HFFc6 (cell line): Measurements from ENCODE around the gene ERAL1. TPM values are rescaled to one million over a fixed set of nuclear protein-coding genes. Genes with fewer than 3 reads are reported as not detected.

Experiments
- DNase-seq: peaks from one replicate; pipeline ENCODE4 v3.0.0-alpha.2; 2018
- H3K27ac Mint-ChIP-seq: 2 replicates; pipeline ENCODE4 v1.8.0; 2020; ENCODE audit warnings: mild to moderate bottlenecking, mixed read lengths
- H3K27me3 Mint-ChIP-seq: 2 replicates; pipeline ENCODE4 v1.8.0; 2021; ENCODE audit warnings: mild to moderate bottlenecking, moderate library complexity, mixed read lengths; ENCODE audit not compliant: insufficient read depth
- H3K36me3 Mint-ChIP-seq: 2 replicates; pipeline ENCODE4 v1.8.0; 2021; ENCODE audit warnings: low read depth, mixed read lengths
- H3K4me1 Mint-ChIP-seq: 2 replicates; pipeline ENCODE4 v1.8.0; 2020; ENCODE audit warnings: low read depth, mixed read lengths
- H3K4me3 Mint-ChIP-seq: 2 replicates; pipeline ENCODE4 v1.8.0; 2020; ENCODE audit warnings: mild to moderate bottlenecking, moderate library complexity, mixed read lengths
- H3K9me3 Mint-ChIP-seq: 2 replicates; pipeline ENCODE4 v1.8.0; 2020; ENCODE audit warnings: mild to moderate bottlenecking, mixed read lengths
- total RNA-seq, 6 experiments: library from RNA; stranded (reverse); fragmentation: NEBNext Ultra II Directional; extraction: Animal tissue kit (Norgen Biotek cat#: 25700); gene quantifications; 2 replicates in 1 of 6; 3 replicates in 5 of 6; pipeline ENCODE4 v1.2.3, GENCODE V29; 2021
- TF ChIP-seq, protein P1 (sequence below): fragments of 200-600 bp; sonication (generic); IDR thresholded peaks from 2 replicates; pipeline ENCODE4 v1.5.0; 2021; ENCODE audit warnings: antibody characterized with exemption, mild to moderate bottlenecking

Gene ERAL1
- total RNA-seq, 6 experiments from 2014 or later, result 43.3 to 55.1 (median 46.1) TPM

DNA sequence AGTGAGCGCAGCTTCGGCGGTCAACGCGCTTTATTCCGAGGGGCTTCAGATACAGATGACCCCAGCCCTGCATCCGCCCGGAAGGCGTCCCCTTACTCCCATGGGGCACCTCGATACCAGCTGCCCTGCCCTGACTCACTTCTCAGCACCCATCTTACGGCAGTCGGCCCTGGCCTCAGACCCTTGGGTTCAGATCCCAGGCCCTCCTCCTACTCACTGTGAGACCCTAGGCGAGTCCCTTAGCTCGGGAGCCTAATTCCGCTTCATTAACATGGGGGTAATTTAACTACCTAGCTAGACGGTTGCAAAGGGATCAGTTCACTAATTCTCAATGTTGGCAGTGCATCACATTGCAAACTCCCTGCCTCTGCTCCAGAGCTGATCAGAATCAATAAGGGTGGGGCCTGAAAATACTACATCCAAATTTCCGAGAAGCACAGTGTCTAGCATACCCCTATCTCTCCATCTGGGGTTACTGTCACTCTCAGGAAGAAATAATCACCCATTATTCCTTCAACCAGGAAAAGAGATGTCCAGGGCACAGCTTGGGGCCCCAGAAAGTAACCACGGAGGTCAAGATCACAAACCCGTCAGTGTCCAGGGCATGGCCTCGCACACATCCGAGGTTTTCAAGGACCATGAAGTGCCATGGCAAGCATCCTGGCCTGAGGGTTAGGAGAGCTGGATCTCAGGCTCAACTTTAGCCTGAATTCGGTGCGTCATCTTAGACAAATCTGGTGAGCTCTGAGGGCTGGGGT is 43.1 kb downstream of the ERAL1 start:
- TF ChIP-seq, protein P1, sequence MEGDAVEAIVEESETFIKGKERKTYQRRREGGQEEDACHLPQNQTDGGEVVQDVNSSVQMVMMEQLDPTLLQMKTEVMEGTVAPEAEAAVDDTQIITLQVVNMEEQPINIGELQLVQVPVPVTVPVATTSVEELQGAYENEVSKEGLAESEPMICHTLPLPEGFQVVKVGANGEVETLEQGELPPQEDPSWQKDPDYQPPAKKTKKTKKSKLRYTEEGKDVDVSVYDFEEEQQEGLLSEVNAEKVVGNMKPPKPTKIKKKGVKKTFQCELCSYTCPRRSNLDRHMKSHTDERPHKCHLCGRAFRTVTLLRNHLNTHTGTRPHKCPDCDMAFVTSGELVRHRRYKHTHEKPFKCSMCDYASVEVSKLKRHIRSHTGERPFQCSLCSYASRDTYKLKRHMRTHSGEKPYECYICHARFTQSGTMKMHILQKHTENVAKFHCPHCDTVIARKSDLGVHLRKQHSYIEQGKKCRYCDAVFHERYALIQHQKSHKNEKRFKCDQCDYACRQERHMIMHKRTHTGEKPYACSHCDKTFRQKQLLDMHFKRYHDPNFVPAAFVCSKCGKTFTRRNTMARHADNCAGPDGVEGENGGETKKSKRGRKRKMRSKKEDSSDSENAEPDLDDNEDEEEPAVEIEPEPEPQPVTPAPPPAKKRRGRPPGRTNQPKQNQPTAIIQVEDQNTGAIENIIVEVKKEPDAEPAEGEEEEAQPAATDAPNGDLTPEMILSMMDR, result no peak
- peak overlapping the region; percentile 75 for H3K27ac Mint-ChIP-seq
- H3K4me1 Mint-ChIP-seq, result peaks cover 37% of the 10 kb centered on the region
- H3K4me3 Mint-ChIP-seq, result peak overlapping the region; percentile 88
- H3K36me3 Mint-ChIP-seq, result no peaks in the 10 kb centered on the region
- peaks cover 6% of the 10 kb centered on the region for H3K27me3 Mint-ChIP-seq
- DNase-seq, result no peak
- H3K9me3 Mint-ChIP-seq, result no peaks in the 10 kb centered on the region

GRCh38 chr17:28898527-28898955 is 43.7 kb downstream of the ERAL1 start:
- Mint-ChIP-seq H3K27ac (no peak overlapping the region), H3K4me3 (no peak overlapping the region), H3K27me3 (peaks cover 7% of the 10 kb centered on the region), H3K4me1 (peaks cover 33% of the 10 kb centered on the region), H3K9me3 (no peaks in the 10 kb centered on the region), H3K36me3 (no peaks in the 10 kb centered on the region)
- TF ChIP-seq, protein P1, result no peak
- no peak for DNase-seq

- DNase-seq, result no peak
- no peak overlapping the region for H3K27ac Mint-ChIP-seq
- peaks cover 33% of the 10 kb centered on the region for H3K4me1 Mint-ChIP-seq
- H3K4me3 Mint-ChIP-seq, result no peak overlapping the region
- peaks cover 7% of the 10 kb centered on the region for H3K27me3 Mint-ChIP-seq
- no peaks in the 10 kb centered on the region for H3K36me3 Mint-ChIP-seq
- H3K9me3 Mint-ChIP-seq, result no peaks in the 10 kb centered on the region
- TF ChIP-seq, protein P1, result no peak
These were observed 44.5 kb downstream of the ERAL1 start for GRCh38 chr17:28899212-28899815.

DNA sequence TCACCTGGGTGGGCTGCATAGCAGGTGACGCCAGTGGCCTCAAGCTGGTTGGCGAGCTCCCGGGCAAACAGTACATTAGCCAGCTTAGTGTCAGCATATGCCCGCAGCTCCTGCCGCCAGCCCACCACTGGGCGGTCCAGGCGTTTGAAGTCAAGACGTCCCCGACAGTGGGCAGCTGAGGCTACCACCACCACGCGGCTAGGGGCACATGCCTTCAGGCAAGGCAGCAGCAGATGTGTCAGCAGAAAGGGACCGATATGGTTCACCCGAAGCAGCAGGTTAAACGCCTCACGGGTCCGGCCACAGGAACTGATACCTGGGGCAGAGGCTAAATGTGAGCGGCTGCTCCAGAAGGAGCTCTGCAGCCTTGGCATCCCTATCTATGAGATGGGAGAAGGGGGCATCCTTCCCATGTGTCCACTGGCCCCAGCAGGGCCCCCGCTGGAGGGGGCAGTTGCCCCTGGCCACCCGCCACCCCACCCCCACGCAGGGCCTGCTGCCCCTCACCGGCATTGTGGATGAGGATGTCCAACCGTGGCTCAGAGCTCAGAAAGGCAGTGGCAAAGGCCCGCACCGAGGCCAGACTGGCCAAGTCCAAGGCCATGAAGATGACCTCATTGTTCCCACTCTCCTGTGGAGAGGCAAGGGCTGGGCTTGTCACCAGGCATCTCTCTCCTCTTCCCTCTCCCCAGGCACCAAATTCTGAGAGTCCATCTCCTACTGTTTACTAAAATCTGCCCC is 46.3 kb downstream of the ERAL1 start:
- peaks cover 7% of the 10 kb centered on the region for H3K27me3 Mint-ChIP-seq
- peaks cover 25% of the 10 kb centered on the region for H3K4me1 Mint-ChIP-seq
- H3K36me3 Mint-ChIP-seq, result no peaks in the 10 kb centered on the region
- TF ChIP-seq, protein P1, result no peak
- H3K9me3 Mint-ChIP-seq, result no peaks in the 10 kb centered on the region
- H3K27ac Mint-ChIP-seq, result no peak overlapping the region
- DNase-seq, result no peak
- no peak overlapping the region for H3K4me3 Mint-ChIP-seq

- peak overlapping the region; percentile 88 for H3K4me3 Mint-ChIP-seq
- H3K27ac Mint-ChIP-seq, result peak overlapping the region; percentile 16; the same call in 1 of the 2 replicates
- no peaks in the 10 kb centered on the region for H3K9me3 Mint-ChIP-seq
- H3K36me3 Mint-ChIP-seq, result peaks cover 6% of the 10 kb centered on the region; the same call in 1 of the 2 replicates
- TF ChIP-seq, protein P1, result no peak
- DNase-seq, result no peak
- H3K27me3 Mint-ChIP-seq, result peaks cover 10% of the 10 kb centered on the region
- H3K4me1 Mint-ChIP-seq, result peaks cover 16% of the 10 kb centered on the region
These were observed 47.3 kb downstream of the ERAL1 start for GRCh38 chr17:28901866-28902818.
